ENCODE results near the gene MBD3L3. TPM values are rescaled to one million over a fixed set of nuclear protein-coding genes. Genes with fewer than 3 reads are reported as not detected.

Gene MBD3L3
- total RNA-seq, 1 donor from 2014 or later = not detected

Other genes with a start within 250 kb of the MBD3L3 start
- 1.4 and 2.1 TPM in 2 replicates for gene ADGRE1, start 171.1 kb downstream of the MBD3L3 start, total RNA-seq
- not detected in 2 replicates for gene MBD3L2B, start 37.2 kb downstream of the MBD3L3 start, total RNA-seq
- gene MBD3L5, start 28.1 kb downstream of the MBD3L3 start, total RNA-seq = not detected in 2 replicates
- not detected in 2 replicates for gene MBD3L4, start 18.5 kb downstream of the MBD3L3 start, total RNA-seq
- gene MBD3L2, start 9.4 kb downstream of the MBD3L3 start, total RNA-seq = not detected in 2 replicates
- 9.2 and 9.4 TPM in 2 replicates for gene ZNF557, start 11.0 kb upstream of the MBD3L3 start, total RNA-seq
- 2.4 TPM in 2 replicates for gene INSR, start 235.7 kb upstream of the MBD3L3 start, total RNA-seq